ENCODE results near the gene PDRG1.
A peak's percentile ranks its signal among the peaks of the same experiment; 100 is the strongest.

PDRG1 gene

GRCh38 chr20:31951530-31952453, at the start of gene PDRG1:
TSS of gene PDRG1 (minus strand) at chr20:31952046. CDS start at chr20:31951961, 85 bp downstream.
- DNase-seq, result peak; percentile 66

GRCh38 chr20:31998246-31998645, 46.4 kb upstream of the PDRG1 start:
- no peak for DNase-seq

- DNase-seq, result no peak
Observed at GRCh38 chr20:31996996-31997395, 45.1 kb upstream of the PDRG1 start.

GRCh38 chr20:31992086-31992485, 40.2 kb upstream of the PDRG1 start:
- DNase-seq, result no peak

- DNase-seq, result no peak
Observed at GRCh38 chr20:31991339-31991705, 39.5 kb upstream of the PDRG1 start.

GRCh38 chr20:31990641-31991338, 38.9 kb upstream of the PDRG1 start:
- no peak for DNase-seq

- no peak for DNase-seq
Observed at GRCh38 chr20:31989030-31989645, 37.3 kb upstream of the PDRG1 start.

- DNase-seq, result no peak
Observed at GRCh38 chr20:31988430-31989015, 36.7 kb upstream of the PDRG1 start.

- no peak for DNase-seq
Observed at GRCh38 chr20:31987744-31988143, 35.9 kb upstream of the PDRG1 start.

- no peak for DNase-seq
Observed at GRCh38 chr20:31984981-31985471, 33.2 kb upstream of the PDRG1 start.

GRCh38 chr20:31981784-31982183, 29.9 kb upstream of the PDRG1 start:
- no peak for DNase-seq

GRCh38 chr20:31979713-31980426, 28.0 kb upstream of the PDRG1 start:
- DNase-seq, result no peak

- no peak for DNase-seq
Observed at GRCh38 chr20:31977080-31977479, 25.2 kb upstream of the PDRG1 start.

- DNase-seq, result no peak
Observed at GRCh38 chr20:31975874-31976273, 24.0 kb upstream of the PDRG1 start.

GRCh38 chr20:31974951-31975487, 23.2 kb upstream of the PDRG1 start:
- DNase-seq, result no peak

GRCh38 chr20:31974296-31974695, 22.4 kb upstream of the PDRG1 start:
- no peak for DNase-seq

- DNase-seq, result no peak
Observed at GRCh38 chr20:31972471-31973021, 20.7 kb upstream of the PDRG1 start.

GRCh38 chr20:31969991-31970390, 18.1 kb upstream of the PDRG1 start:
- no peak for DNase-seq

- no peak for DNase-seq
Observed at GRCh38 chr20:31968291-31969126, 16.7 kb upstream of the PDRG1 start.

- no peak for DNase-seq
Observed at GRCh38 chr20:31967830-31968249, 16.0 kb upstream of the PDRG1 start, which contains the start of gene XKR7. TSS of gene XKR7 (plus strand) at chr20:31968151. CDS start at chr20:31968176, 25 bp downstream.
